A673 (cell line): ENCODE data around the gene MTFMT. TPM values are rescaled to one million over a fixed set of nuclear protein-coding genes. Genes with fewer than 3 reads are reported as not detected.

Experiments
- BruUV-seq: library from RNA; stranded (reverse); fragments of 400-500 nt; replicated peaks from 2 replicates; lab custom pipeline; 2021; lab: Mats Ljungman, UMichigan
- CTCF ChIA-PET: fragments of 300-600 bp; sonication (Branson Sonifier 250); formaldehyde crosslinking; loops from one replicate; lab custom pipeline; 2022; ENCODE audit warnings: antibody characterized with exemption; lab: Charles Lee
- POLR2A ChIA-PET: fragments of 300-600 bp; sonication (Branson Sonifier 250); formaldehyde crosslinking; loops from one replicate; lab custom pipeline; 2022; ENCODE audit warnings: antibody characterized with exemption; ENCODE audit not compliant: low non-redundant PET; lab: Charles Lee
- DNase-seq: peaks from one replicate; pipeline ENCODE4 v3.0.0-alpha.2; 2015; ENCODE audit warnings: low spot score
- H3K27ac ChIP-seq: fragments of 200-600 bp; sonication (generic); 2 replicates; pipeline ENCODE4 v1.5.1; 2016; ENCODE audit warnings: mixed run types, low read depth, mild to moderate bottlenecking, mixed read lengths, antibody characterized with exemption, low read length; ENCODE audit not compliant: poor library complexity, severe bottlenecking
- H3K27me3 ChIP-seq: fragments of 200-600 bp; sonication (generic); replicated peaks from 2 replicates; pipeline ENCODE4 v1.6.1; 2017; ENCODE audit warnings: mixed run types, low read depth, mild to moderate bottlenecking, mixed read lengths, antibody characterized with exemption, low read length; ENCODE audit not compliant: insufficient read depth, poor library complexity
- H3K36me3 ChIP-seq: fragments of 200-600 bp; sonication (generic); 2 replicates; pipeline ENCODE4 v1.6.1; 2016; ENCODE audit warnings: mixed run types, mild to moderate bottlenecking, mixed read lengths, antibody characterized with exemption, low read length; ENCODE audit not compliant: insufficient read depth, poor library complexity, severe bottlenecking
- H3K4me1 ChIP-seq: fragments of 200-600 bp; sonication (generic); 2 replicates; pipeline ENCODE4 v1.6.1; 2017; ENCODE audit warnings: mixed run types, mild to moderate bottlenecking, mixed read lengths, antibody characterized with exemption, low read length; ENCODE audit not compliant: insufficient read depth, poor library complexity, severe bottlenecking
- H3K4me3 ChIP-seq: fragments of 200-600 bp; sonication (generic); 2 replicates; pipeline ENCODE4 v1.5.1; 2016; ENCODE audit warnings: low read depth, mixed run types, mild to moderate bottlenecking, mixed read lengths, low read length; ENCODE audit not compliant: poor library complexity, severe bottlenecking
- H3K9me3 ChIP-seq: fragments of 200-600 bp; sonication (generic); 2 replicates; pipeline ENCODE4 v1.6.1; 2016; ENCODE audit warnings: mixed run types, low read depth, mild to moderate bottlenecking, mixed read lengths, antibody characterized with exemption, low read length; ENCODE audit not compliant: poor library complexity, severe bottlenecking
- EZH2 ChIP-seq: fragments of 200-600 bp; sonication (generic); IDR thresholded peaks from 2 replicates; pipeline ENCODE4 v1.6.1; 2017; ENCODE audit warnings: borderline replicate concordance, low read depth, mild to moderate bottlenecking, mixed read lengths, antibody characterized with exemption, low read length; ENCODE audit not compliant: poor library complexity, severe bottlenecking
- intact Hi-C: fragments of 100-400 bp; cut with micrococcal nuclease; formaldehyde crosslinking; loops from one replicate; pipeline ENCODE4 v1.10.0; 2022; ENCODE audit not compliant: unreplicated experiment
- total RNA-seq: library from RNA; stranded (reverse); gene quantifications from 2 replicates; pipeline ENCODE4 v1.2.3, GENCODE V29; 2021
- TF ChIP-seq, protein P1 (sequence below): fragments of 300-800, 200-600 bp; sonication (generic); conservative IDR thresholded peaks from 2 replicates; pipeline ENCODE4 v1.5.1; 2017; ENCODE audit warnings: low read depth, mild to moderate bottlenecking, antibody characterized with exemption, low read length, moderate library complexity, mixed read lengths

MTFMT gene
- total RNA-seq, 1 experiment from 2014 or later = 26.2 TPM

DNA sequence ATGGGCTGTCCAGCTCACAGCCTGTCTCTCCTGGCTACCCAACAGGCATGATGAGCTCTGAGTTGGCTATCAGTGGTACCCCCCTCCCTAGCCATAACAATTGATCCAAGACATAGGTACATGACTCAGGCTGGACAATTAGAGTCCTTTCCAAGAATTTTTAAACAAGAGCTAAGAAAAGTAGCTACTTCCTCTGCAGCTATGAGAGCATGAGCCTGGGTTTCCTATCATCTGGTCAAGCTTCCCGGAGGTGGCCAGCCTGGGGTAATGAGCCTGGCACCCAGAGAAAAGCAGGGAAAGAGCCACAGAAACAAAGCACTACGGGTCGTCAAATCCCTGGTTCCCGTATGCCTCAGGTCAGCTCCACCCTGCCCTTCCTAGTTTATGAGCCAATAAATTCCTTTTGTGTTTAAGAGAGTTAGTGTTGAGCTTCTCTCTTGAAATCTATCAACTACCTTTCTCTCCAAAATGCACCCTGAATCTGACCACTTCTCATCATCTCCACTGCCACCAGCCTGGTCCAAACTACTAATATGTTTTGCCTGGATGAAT is 13.4 kb upstream of the MTFMT start:
- TF ChIP-seq, protein P1, sequence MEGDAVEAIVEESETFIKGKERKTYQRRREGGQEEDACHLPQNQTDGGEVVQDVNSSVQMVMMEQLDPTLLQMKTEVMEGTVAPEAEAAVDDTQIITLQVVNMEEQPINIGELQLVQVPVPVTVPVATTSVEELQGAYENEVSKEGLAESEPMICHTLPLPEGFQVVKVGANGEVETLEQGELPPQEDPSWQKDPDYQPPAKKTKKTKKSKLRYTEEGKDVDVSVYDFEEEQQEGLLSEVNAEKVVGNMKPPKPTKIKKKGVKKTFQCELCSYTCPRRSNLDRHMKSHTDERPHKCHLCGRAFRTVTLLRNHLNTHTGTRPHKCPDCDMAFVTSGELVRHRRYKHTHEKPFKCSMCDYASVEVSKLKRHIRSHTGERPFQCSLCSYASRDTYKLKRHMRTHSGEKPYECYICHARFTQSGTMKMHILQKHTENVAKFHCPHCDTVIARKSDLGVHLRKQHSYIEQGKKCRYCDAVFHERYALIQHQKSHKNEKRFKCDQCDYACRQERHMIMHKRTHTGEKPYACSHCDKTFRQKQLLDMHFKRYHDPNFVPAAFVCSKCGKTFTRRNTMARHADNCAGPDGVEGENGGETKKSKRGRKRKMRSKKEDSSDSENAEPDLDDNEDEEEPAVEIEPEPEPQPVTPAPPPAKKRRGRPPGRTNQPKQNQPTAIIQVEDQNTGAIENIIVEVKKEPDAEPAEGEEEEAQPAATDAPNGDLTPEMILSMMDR = no peak
- no peak for TF ChIP-seq EZH2
- H3K27ac ChIP-seq = no peak overlapping the region
- no peak for DNase-seq
- no peaks in the 10 kb centered on the region for H3K36me3 ChIP-seq
- intact Hi-C loops = no loop called here
- no peaks in the 10 kb centered on the region for H3K4me1 ChIP-seq
- ChIA-PET CTCF (no interaction called here), POLR2A (no interaction called here)
- no peaks in the 10 kb centered on the region for H3K9me3 ChIP-seq
- no peak overlapping the region for H3K4me3 ChIP-seq
- no TSS peak for BruUV-seq
- H3K27me3 ChIP-seq = no peaks in the 10 kb centered on the region

DNA sequence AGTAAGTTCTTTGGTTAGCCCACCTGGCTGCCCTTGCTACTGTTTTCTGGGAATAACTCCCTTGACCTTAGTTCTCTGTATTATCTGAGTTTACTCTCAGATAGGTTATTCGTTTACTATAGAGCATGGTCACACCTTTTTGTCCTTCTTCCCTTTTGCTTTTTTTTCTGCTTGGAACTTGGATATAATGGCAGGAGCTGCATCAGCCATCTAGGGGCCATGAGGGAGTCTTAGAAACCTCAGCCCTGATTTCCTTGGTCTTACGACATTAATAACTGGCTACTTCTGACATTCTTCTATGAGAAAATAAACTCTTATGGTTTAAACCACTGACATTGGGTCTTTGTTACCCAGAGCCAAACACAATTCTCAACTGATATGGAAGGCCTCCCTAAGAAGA is 12.3 kb upstream of the MTFMT start:
- no peak for DNase-seq
- no peaks in the 10 kb centered on the region for H3K36me3 ChIP-seq
- ChIA-PET POLR2A (no interaction called here), CTCF (no interaction called here)
- no peak overlapping the region for H3K27ac ChIP-seq
- no peak overlapping the region for H3K4me3 ChIP-seq
- TF ChIP-seq EZH2 = no peak
- TF ChIP-seq, protein P1 = no peak
- no peaks in the 10 kb centered on the region for H3K27me3 ChIP-seq
- BruUV-seq = no TSS peak
- intact Hi-C loops = no loop called here
- H3K9me3 ChIP-seq = no peaks in the 10 kb centered on the region
- H3K4me1 ChIP-seq = no peaks in the 10 kb centered on the region

DNA sequence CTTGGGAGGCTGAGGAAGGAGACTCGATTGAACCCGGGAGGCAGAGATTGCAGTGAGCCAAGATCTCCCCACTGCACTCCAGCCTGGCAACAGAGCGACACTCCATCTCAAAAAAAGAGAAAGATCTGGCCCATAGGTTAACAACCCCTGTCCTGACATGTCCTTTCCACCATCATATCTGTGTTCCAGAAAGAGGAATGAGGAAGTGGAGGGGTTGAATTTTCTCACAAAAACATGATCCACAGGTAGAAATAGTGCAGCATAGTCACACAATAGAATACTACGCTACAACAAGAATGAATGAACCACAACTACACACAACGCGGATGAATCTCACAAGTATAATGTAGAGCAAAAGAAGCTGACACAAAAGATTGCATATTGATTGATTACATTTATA is 11.0 kb upstream of the MTFMT start:
- TF ChIP-seq EZH2 = no peak
- TF ChIP-seq, protein P1 = no peak
- no peaks in the 10 kb centered on the region for H3K9me3 ChIP-seq
- POLR2A ChIA-PET = no interaction called here
- intact Hi-C loops = no loop called here
- no peaks in the 10 kb centered on the region for H3K36me3 ChIP-seq
- CTCF ChIA-PET = no interaction called here
- no peaks in the 10 kb centered on the region for H3K27me3 ChIP-seq
- no peak overlapping the region for H3K4me3 ChIP-seq
- no TSS peak for BruUV-seq
- no peak for DNase-seq
- H3K27ac ChIP-seq = no peak overlapping the region
- no peaks in the 10 kb centered on the region for H3K4me1 ChIP-seq
